Heart right ventricle (tissue), 16 donors: Measurements from ENCODE around the gene RAPSN. TPM values are rescaled to one million over a fixed set of nuclear protein-coding genes. Genes with fewer than 3 reads are reported as not detected.
A peak's percentile ranks its signal among the peaks of the same experiment; 100 is the strongest.

Experiments
- ATAC-seq, 8 donors: fragments of 200-7000 bp; cut with Tn5 transposase; one replicate each; pipeline ENCODE4 v1.9.1; 2020; ENCODE audit warnings: mild to moderate bottlenecking in 8 of 8, moderate library complexity in 8 of 8, moderate number of reproducible peaks in 1 of 8
- DNase-seq, 2 donors: peaks; one replicate each; pipeline ENCODE4 v3.0.0-alpha.2; 2020
- H3K27ac ChIP-seq, 10 donors: fragments of 200-600 bp; sonication (generic) in 2 of 10; one replicate each; pipeline versions ENCODE4 v1.5.0 to v1.8.0; 2020 to 2022; ENCODE audit warnings: mild to moderate bottlenecking in 3 of 10
- H3K27me3 ChIP-seq, 7 donors: fragments of 200-600 bp; one replicate each; pipeline ENCODE4 v1.8.0; 2021 to 2022; ENCODE audit warnings: mild to moderate bottlenecking in 2 of 7
- H3K36me3 ChIP-seq, 9 donors: fragments of 200-600 bp; sonication (generic) in 1 of 9; one replicate each; pipeline versions ENCODE4 v1.5.0 to v1.8.0; 2020 to 2022; ENCODE audit warnings: mild to moderate bottlenecking in 2 of 9
- H3K4me1 ChIP-seq, 9 donors: fragments of 200-600 bp; sonication (generic) in 1 of 9; one replicate each; pipeline versions ENCODE4 v1.5.0 to v1.8.0; 2020 to 2022; ENCODE audit warnings: mild to moderate bottlenecking in 4 of 9
- H3K4me3 ChIP-seq, 10 donors: fragments of 200-600 bp; sonication (generic) in 2 of 10; one replicate each; pipeline versions ENCODE4 v1.5.0 to v1.8.0; 2020 to 2022; ENCODE audit warnings: mild to moderate bottlenecking in 7 of 10, moderate library complexity in 2 of 10
- H3K9me3 ChIP-seq, 11 donors: fragments of 200-600 bp in 10 of 11; sonication (generic) in 2 of 11; one replicate each; pipeline versions ENCODE4 v1.5.0 to v1.8.0; 2013 to 2022; ENCODE audit warnings: mild to moderate bottlenecking in 2 of 11, control low read depth in 1 of 11, moderate library complexity in 1 of 11
- CTCF ChIP-seq, 9 donors: fragments of 200-600 bp; sonication (generic) in 2 of 9; IDR thresholded peaks; one replicate each; pipeline versions ENCODE4 v1.5.0 to v1.8.0; 2021 to 2022; ENCODE audit warnings: antibody characterized with exemption in 9 of 9, mild to moderate bottlenecking in 5 of 9, moderate library complexity in 1 of 9
- WGBS, 2 donors: extraction: QIAGEN DNeasy Blood & Tissue Kit; methylation state at CpG; one replicate each; pipeline ENCODE4 v1.1.7; 2013; ENCODE audit warnings: inconsistent platforms in 1 of 2; 5-methylcytosine and 5-hydroxymethylcytosine counted together
- intact Hi-C, 10 donors: fragments of 100-400 bp; cut with DNase I; formaldehyde crosslinking; loops; one replicate each; pipeline versions ENCODE4 v1.11.1 to v1.14.2; 2022
- long read RNA-seq, 3 donors: library from polyadenylated mRNA; unstranded; transcript quantifications; one replicate each; pipeline ENCODE4 v2.0.0, GENCODE V29; 2020 to 2021
- polyA plus RNA-seq, 2 donors: library from polyadenylated mRNA; stranded (reverse); fragments of 200-250 nt; gene quantifications; one replicate each; pipeline ENCODE4 v1.2.3, GENCODE V29; 2013
- total RNA-seq, 10 donors: library from RNA; stranded (reverse); fragmentation: NEBNext Ultra II Directional in 3 of 10; extraction: Animal tissue kit (Norgen Biotek cat#: 25700) in 3 of 10; gene quantifications; one replicate each; pipeline versions ENCODE4 v1.2.1 to v1.2.4, GENCODE V29; 2021 to 2023
- donor health status: Arrhythmogenic right ventricular cardiomyopathy.
- donor health status: ischemic (EF 13 %, LVEDD 7.1; RV severe dilation, severe dysfunction).
- donor health status: healthy with polysubstance abuse.
- donor health status: DM: no; HTN: yes; CAD: no.
- donor health status: DM: no; HTN: no; CAD: no.
- donor health status: ischemic (EF 25% LVEDD 6.9; RV normal size, moderate dysfunction).
- donor health status: ischemic (EF 25% LVEDD 5.7; RV mildly dilated, moderate dysfunction).
- donor health status: healthy.
- donor health status: DM: yes; HTN: yes; CAD: no.
- donor health status: Ischemic cardiomyopathy.
- donor health status: ischemic (EF 35%, LVEDD 5.7; RV mildly dilated, moderate dysfunction).
- donor health status: nonischemic (EF 11% LVEDD 7.7; RV severe dilation, severe dysfunction).
- donor health status: DM: yes; HTN: yes; CAD: no.
- donor health status: PGD.
- donor health status: ischemic (EF 29% LVEDD 5.4; RV normal size, mild dysfunction).
- donor health status: nonischemic (EF 23%, LVEDD 6.1; RV moderate dilation, normal function).

The RAPSN gene
- total RNA-seq (10 to 100 TPM in 1 of 10 donors, 1 to 10 TPM in 9; 2.9 to 10.2 (median 4.0) TPM), polyA plus RNA-seq (1 to 10 TPM in 1 of 2 donors, under 1 TPM in 1; 0.33 to 6.2 TPM)
- long read RNA-seq, donor 1, transcript RAPSN-201 (8 exons, 1,671 nt), result major isoform, 8 of 18 reads
- long read RNA-seq, donor 1, partial matches to known transcripts, result 2 of 18 reads
- long read RNA-seq, donor 1, other reads (novel, unspliced or antisense), result 5 of 18 reads
- long read RNA-seq, donor 2, transcript RAPSN-201 (8 exons, 1,671 nt), result major isoform, 8 of 18 reads
- long read RNA-seq, donor 2, partial matches to known transcripts, result 3 of 18 reads
- long read RNA-seq, donor 2, other reads (novel, unspliced or antisense), result 4 of 18 reads
- long read RNA-seq, donor 3, transcript RAPSN-201 (8 exons, 1,671 nt), result major isoform, 17 of 25 reads
- long read RNA-seq, donor 3, partial matches to known transcripts, result 2 of 25 reads
- long read RNA-seq, donor 3, other reads (novel, unspliced or antisense), result 6 of 25 reads

GRCh38 chr11:47448566-47449427, at the start of gene RAPSN:
Gene RAPSN, minus strand, starts transcription at chr11:47449136. Its CDS starts 172 bp downstream, at chr11:47448964.
- DNase-seq, result peak; percentile 20 to 37
- TF ChIP-seq CTCF (IDR thresholded peaks at IDR 0.05), result no peak
- peak; percentile 62 to 88 (median 82) for ATAC-seq
- H3K36me3 ChIP-seq, result no peaks in the 10 kb centered on the region
- WGBS, 2 donors, result 65 to 73% methylated on average over 32 of the region's 32 CpGs
- peaks cover 0 to 11% (median 0%) of the 10 kb centered on the region in 9 donors for H3K4me1 ChIP-seq
- H3K27ac ChIP-seq, result no peak within 1 kb of the TSS
- H3K9me3 ChIP-seq, result no peaks in the 10 kb centered on the region
- intact Hi-C loops, result loop anchor here in 1 of 10 donors (5.0 kb wide), 1 partner anchor 71 kb away; the partner anchor contains the start of gene SPI1
- no peaks in the 10 kb centered on the region for H3K27me3 ChIP-seq
- no peak within 1 kb of the TSS for H3K4me3 ChIP-seq

GRCh38 chr11:47498149-47498548, 49.2 kb upstream of the RAPSN start:
- no peak for DNase-seq
- peak overlapping the region in 1 of 10 donors; percentile 82 for H3K27ac ChIP-seq

DNA sequence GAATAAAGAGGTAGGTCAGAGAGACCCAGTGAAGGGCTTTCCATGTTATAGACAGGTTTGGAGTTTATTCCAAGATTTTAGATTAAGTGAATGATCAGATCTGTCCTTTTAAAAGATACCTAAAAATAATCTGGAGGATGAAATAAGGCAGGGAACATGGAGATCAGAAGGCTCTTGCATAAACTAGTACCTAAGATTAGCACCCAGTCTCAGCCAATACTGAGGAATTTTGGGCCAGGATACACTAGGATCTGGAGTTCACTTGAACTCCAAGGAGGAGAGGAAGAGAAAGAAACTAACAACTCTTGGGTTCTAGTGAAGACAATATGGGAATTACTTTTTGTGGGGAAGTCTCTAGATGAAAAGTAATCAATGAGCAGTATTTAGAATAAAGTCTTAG, 47.9 kb upstream of the RAPSN start:
- peaks cover 0 to 60% (median 5%) of the 10 kb centered on the region in 9 donors for H3K36me3 ChIP-seq
- DNase-seq, result no peak
- no peak for TF ChIP-seq CTCF (IDR thresholded peaks at IDR 0.05)
- H3K4me1 ChIP-seq, result peaks cover 13 to 88% (median 71%) of the 10 kb centered on the region in 9 donors
- H3K4me3 ChIP-seq, result no peak overlapping the region
- H3K27ac ChIP-seq, result peak overlapping the region in 1 of 10 donors; percentile 5
- no peak for ATAC-seq
- intact Hi-C loops, result loop anchor here in 3 of 10 donors (10.0 kb wide), 2 partner anchors 58 to 118 kb away; partner anchors contain the start of gene CELF1 (in 2 of the 3)
- no peaks in the 10 kb centered on the region for H3K27me3 ChIP-seq
- H3K9me3 ChIP-seq, result no peaks in the 10 kb centered on the region

More at GRCh38 chr11:47498149-47498548, 49.2 kb upstream of the RAPSN start:
- Histone ChIP-seq H3K9me3 (no peaks in the 10 kb centered on the region), H3K4me3 (no peak overlapping the region), H3K27me3 (no peaks in the 10 kb centered on the region), H3K36me3 (peaks cover 0 to 47% (median 5%) of the 10 kb centered on the region in 9 donors), H3K4me1 (peaks cover 13 to 84% (median 75%) of the 10 kb centered on the region in 9 donors)
- TF ChIP-seq CTCF (IDR thresholded peaks at IDR 0.05), result no peak
- WGBS, 2 donors, result 98 to 99% methylated on average over 3 of the region's 3 CpGs
- intact Hi-C loops, result loop anchor here in 3 of 10 donors (10.0 kb wide), 2 partner anchors 57 to 117 kb away; partner anchors contain the start of gene CELF1 (in 2 of the 3)
- ATAC-seq, result no peak

DNA sequence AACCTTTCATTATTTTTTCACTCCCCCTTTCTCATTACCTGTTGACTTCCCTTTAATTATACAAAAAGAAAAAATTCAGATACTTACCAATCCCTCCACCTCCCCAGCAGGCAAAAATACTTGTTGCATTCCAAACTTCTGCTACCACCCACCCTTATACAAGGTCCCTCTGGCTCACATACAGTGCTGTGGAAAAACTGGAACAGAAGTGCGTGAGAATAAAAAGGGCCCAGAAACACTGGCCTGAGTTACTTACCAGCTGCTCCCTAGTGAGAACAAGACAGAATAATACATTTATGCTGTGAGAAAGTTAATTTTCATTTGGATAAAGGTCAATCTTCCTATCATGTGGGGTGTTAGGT, 46.9 kb upstream of the RAPSN start:
- H3K9me3 ChIP-seq, result no peaks in the 10 kb centered on the region
- DNase-seq, result no peak
- no peak for TF ChIP-seq CTCF (IDR thresholded peaks at IDR 0.05)
- 61 to 66% methylated on average over 1 of the region's 1 CpG for WGBS, 2 donors
- H3K27me3 ChIP-seq, result no peaks in the 10 kb centered on the region
- peaks cover 0 to 62% (median 5%) of the 10 kb centered on the region in 9 donors for H3K36me3 ChIP-seq
- peak overlapping the region in 1 of 10 donors; percentile 18 for H3K27ac ChIP-seq
- intact Hi-C loops, result loop anchor here in 3 of 10 donors (10.0 kb wide), 2 partner anchors 59 to 119 kb away; partner anchors contain the start of gene CELF1 (in 2 of the 3)
- peaks cover 11 to 78% (median 62%) of the 10 kb centered on the region in 9 donors for H3K4me1 ChIP-seq
- ATAC-seq, result peak in 1 of 8 donors; percentile 37
- H3K4me3 ChIP-seq, result no peak overlapping the region
